Lung (tissue), 12 donors: ENCODE data around the gene KRAS. TPM values are rescaled to one million over a fixed set of nuclear protein-coding genes. Genes with fewer than 3 reads are reported as not detected.

Experiments used
- ATAC-seq: fragments of 200-7000 bp; cut with Tn5 transposase; one replicate; pipeline ENCODE4 v1.9.1; 2020; ENCODE audit warnings: moderate number of reproducible peaks; ENCODE audit not compliant: insufficient read depth, low FRiP score
- DNase-seq, 3 donors: peaks; one replicate each; pipeline ENCODE4 v3.0.0-alpha.2; 2013 to 2017
- H3K27ac ChIP-seq, 2 donors: one replicate each; pipeline ENCODE4 v1.5.1; 2013; ENCODE audit warnings: mild to moderate bottlenecking in 2 of 2, moderate library complexity in 2 of 2, control low read depth in 1 of 2, inconsistent platforms in 1 of 2, low read depth in 1 of 2, low read length in 1 of 2
- H3K27me3 ChIP-seq, 3 donors: one replicate each; pipeline ENCODE4 v1.5.1; 2013; ENCODE audit warnings: low read length in 2 of 3; ENCODE audit not compliant: control insufficient read depth in 3 of 3, insufficient read depth in 3 of 3
- H3K36me3 ChIP-seq, 4 donors: one replicate each; pipeline ENCODE4 v1.5.1; 2013; ENCODE audit warnings: low read length in 4 of 4, mild to moderate bottlenecking in 1 of 4, moderate library complexity in 1 of 4; ENCODE audit not compliant: control insufficient read depth in 4 of 4, insufficient read depth in 4 of 4
- H3K4me1 ChIP-seq, 5 donors: one replicate each; pipeline ENCODE4 v1.5.1; 2013; ENCODE audit warnings: low read length in 5 of 5, mild to moderate bottlenecking in 2 of 5, moderate library complexity in 1 of 5; ENCODE audit not compliant: control insufficient read depth in 5 of 5, insufficient read depth in 5 of 5
- H3K4me3 ChIP-seq: one replicate; pipeline ENCODE4 v1.5.1; 2013; ENCODE audit warnings: mild to moderate bottlenecking, control low read depth, moderate library complexity
- H3K9ac ChIP-seq, 2 donors: one replicate each; pipeline ENCODE4 v1.5.1; 2013; ENCODE audit warnings: low read length in 2 of 2, control low read depth in 1 of 2; ENCODE audit not compliant: insufficient read depth in 1 of 2
- H3K9me3 ChIP-seq, 4 donors: one replicate each; pipeline ENCODE4 v1.5.1; 2013; ENCODE audit warnings: low read length in 3 of 4, mild to moderate bottlenecking in 1 of 4, moderate library complexity in 1 of 4; ENCODE audit not compliant: control insufficient read depth in 4 of 4, insufficient read depth in 3 of 4
- WGBS, 2 donors: extraction: QIAGEN DNeasy Blood & Tissue Kit; methylation state at CpG; one replicate each; pipeline ENCODE4 v1.1.7; 2013; 5-methylcytosine and 5-hydroxymethylcytosine counted together
- polyA plus RNA-seq, 2 donors: library from polyadenylated mRNA; stranded (reverse); fragments of 200-250 nt; gene quantifications; one replicate each; pipeline ENCODE4 v1.2.1, GENCODE V29; 2013
- total RNA-seq, 2 donors: library from RNA; depleted of rRNA in 1 of 2; stranded (reverse); fragments of >200 nt in 1 of 2; gene quantifications; one replicate each; pipeline ENCODE4 v1.2.1, GENCODE V29; 2014 to 2021
- TF ChIP-seq, protein P1 (sequence below): IDR thresholded peaks from 2 replicates; pipeline ENCODE4 v1.5.1; 2012; ENCODE audit warnings: mild to moderate bottlenecking; ENCODE audit errors: control extremely low read depth, extremely low read depth
- donor health status: control.
- donor health status: control.
- donor health status: Bipolar disorder and iron deficiency.
- donor health status: healthy.
- donor health status: DM: yes; HTN: yes; CAD: no.

Gene KRAS
- total and polyA plus RNA-seq, 4 donors, result 9.8 to 30.4 (median 18.2) TPM

GRCh38 chr12:25284024-25284423 lies 33.3 kb upstream of the KRAS start:
- Histone ChIP-seq H3K36me3 (no peaks in the 10 kb centered on the region), H3K4me1 (no peaks in the 10 kb centered on the region), H3K27me3 (no peaks in the 10 kb centered on the region), H3K27ac (no peak overlapping the region), H3K9ac (no peak overlapping the region), H3K9me3 (no peaks in the 10 kb centered on the region), H3K4me3 (no peak overlapping the region)
- ATAC-seq (no peak), DNase-seq (no peak)
- 94 to 97% methylated on average over 4 of the region's 4 CpGs for WGBS, 2 donors
- TF ChIP-seq, protein P1, sequence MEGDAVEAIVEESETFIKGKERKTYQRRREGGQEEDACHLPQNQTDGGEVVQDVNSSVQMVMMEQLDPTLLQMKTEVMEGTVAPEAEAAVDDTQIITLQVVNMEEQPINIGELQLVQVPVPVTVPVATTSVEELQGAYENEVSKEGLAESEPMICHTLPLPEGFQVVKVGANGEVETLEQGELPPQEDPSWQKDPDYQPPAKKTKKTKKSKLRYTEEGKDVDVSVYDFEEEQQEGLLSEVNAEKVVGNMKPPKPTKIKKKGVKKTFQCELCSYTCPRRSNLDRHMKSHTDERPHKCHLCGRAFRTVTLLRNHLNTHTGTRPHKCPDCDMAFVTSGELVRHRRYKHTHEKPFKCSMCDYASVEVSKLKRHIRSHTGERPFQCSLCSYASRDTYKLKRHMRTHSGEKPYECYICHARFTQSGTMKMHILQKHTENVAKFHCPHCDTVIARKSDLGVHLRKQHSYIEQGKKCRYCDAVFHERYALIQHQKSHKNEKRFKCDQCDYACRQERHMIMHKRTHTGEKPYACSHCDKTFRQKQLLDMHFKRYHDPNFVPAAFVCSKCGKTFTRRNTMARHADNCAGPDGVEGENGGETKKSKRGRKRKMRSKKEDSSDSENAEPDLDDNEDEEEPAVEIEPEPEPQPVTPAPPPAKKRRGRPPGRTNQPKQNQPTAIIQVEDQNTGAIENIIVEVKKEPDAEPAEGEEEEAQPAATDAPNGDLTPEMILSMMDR, result no peak

DNA sequence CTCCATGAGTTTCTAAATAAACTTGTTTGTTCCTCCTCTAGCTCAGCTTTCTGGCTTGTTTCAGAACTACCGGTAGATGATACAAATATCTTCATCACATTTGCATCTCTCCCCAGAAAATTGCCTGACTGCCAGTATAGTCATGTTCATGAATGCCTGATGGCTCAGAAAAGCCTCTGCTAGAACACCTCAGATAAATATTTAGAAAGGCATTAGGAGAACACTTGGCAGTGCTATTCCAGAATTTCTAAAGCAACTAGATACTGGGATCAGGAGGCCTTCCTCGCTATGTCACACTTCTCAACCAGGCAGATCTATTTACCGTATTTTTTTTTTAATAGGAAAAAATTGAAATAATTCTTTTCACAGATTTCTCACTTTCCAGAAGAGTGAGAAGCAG lies 32.3 kb upstream of the KRAS start:
- no peak overlapping the region for H3K4me3 ChIP-seq
- DNase-seq (no peak), ATAC-seq (no peak)
- no peak overlapping the region for H3K9ac ChIP-seq
- no peaks in the 10 kb centered on the region for H3K36me3 ChIP-seq
- no peak overlapping the region for H3K27ac ChIP-seq
- no peaks in the 10 kb centered on the region for H3K27me3 ChIP-seq
- TF ChIP-seq, protein P1, result no peak
- no peaks in the 10 kb centered on the region for H3K4me1 ChIP-seq
- 69 to 73% methylated on average over 3 of the region's 3 CpGs for WGBS, 2 donors
- no peaks in the 10 kb centered on the region for H3K9me3 ChIP-seq

- Histone ChIP-seq H3K4me3 (no peak overlapping the region), H3K9ac (no peak overlapping the region), H3K36me3 (no peaks in the 10 kb centered on the region), H3K27ac (no peak overlapping the region), H3K9me3 (no peaks in the 10 kb centered on the region), H3K4me1 (peaks cover 0 to 5% (median 2%) of the 10 kb centered on the region in 5 donors), H3K27me3 (no peaks in the 10 kb centered on the region)
- DNase-seq (no peak), ATAC-seq (no peak)
- TF ChIP-seq, protein P1, result no peak
These were observed 29.4 kb upstream of the KRAS start for GRCh38 chr12:25280082-25280481.

DNA sequence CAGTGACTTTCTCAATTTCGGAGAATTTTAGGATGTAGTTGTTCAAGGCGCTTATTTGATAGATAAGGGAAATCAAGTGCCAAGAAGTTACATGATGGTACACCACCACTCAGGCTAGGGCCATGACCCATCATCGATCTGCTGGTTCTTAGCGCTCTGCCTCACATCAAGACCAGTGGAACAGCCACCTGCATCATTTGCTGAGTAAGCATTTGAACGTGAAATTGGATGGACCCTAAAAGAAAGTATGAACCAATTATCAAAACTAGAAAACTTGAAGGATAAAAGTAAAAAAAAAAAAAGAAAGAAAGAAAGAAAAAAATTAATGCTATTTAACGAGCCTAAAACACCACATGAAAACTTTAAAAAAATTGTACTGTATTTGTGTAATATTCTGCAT lies 27.5 kb upstream of the KRAS start:
- ATAC-seq (no peak), DNase-seq (no peak)
- Histone ChIP-seq H3K27me3 (no peaks in the 10 kb centered on the region), H3K9ac (no peak overlapping the region), H3K4me3 (no peak overlapping the region), H3K27ac (no peak overlapping the region), H3K9me3 (no peaks in the 10 kb centered on the region), H3K36me3 (no peaks in the 10 kb centered on the region), H3K4me1 (peaks cover 0 to 5% (median 2%) of the 10 kb centered on the region in 5 donors)
- WGBS, 2 donors, result 93 to 96% methylated on average over 6 of the region's 6 CpGs
- TF ChIP-seq, protein P1, result no peak
